ENCODE results near the gene ATE1. TPM values are rescaled to one million over a fixed set of nuclear protein-coding genes. Genes with fewer than 3 reads are reported as not detected.
A peak's percentile ranks its signal among the peaks of the same experiment; 100 is the strongest.

ATE1 gene
- total and polyA plus RNA-seq, 9 donors: 8.9 to 36.6 (median 31.2) TPM

- intact Hi-C loops (cut with DNase I): no loop called here
- DNase-seq: no peak
- H3K4me1 ChIP-seq (ENCODE audit: insufficient read depth): no peaks in the 10 kb centered on the region
- TF ChIP-seq POLR2A (IDR thresholded peaks at IDR 0.05): no peak
- no peak for TF ChIP-seq EP300 (IDR thresholded peaks at IDR 0.05)
- TF ChIP-seq CTCF (IDR thresholded peaks at IDR 0.05): no peak
- no peaks in the 10 kb centered on the region for H3K9me3 ChIP-seq
- H3K36me3 ChIP-seq: no peaks in the 10 kb centered on the region
- no peaks in the 10 kb centered on the region for H3K27me3 ChIP-seq
- H3K27ac ChIP-seq: no peak overlapping the region
- 84 to 89% (median 89%) methylated on average over 5 of the region's 5 CpGs for WGBS, 3 donors
- no peak overlapping the region for H3K4me3 ChIP-seq
Measured at GRCh38 chr10:121891103-121891502, 36.7 kb downstream of the ATE1 start.

GRCh38 chr10:121889212-121889611 lies 38.6 kb downstream of the ATE1 start:
- DNase-seq: no peak
- intact Hi-C loops (cut with DNase I): loop anchor here in 1 of 4 donors (5.0 kb wide), 1 partner anchor 947 kb away; no protein-coding TSS in a partner anchor
- Histone ChIP-seq H3K27me3 (no peaks in the 10 kb centered on the region), H3K9me3 (no peaks in the 10 kb centered on the region), H3K4me3 (no peak overlapping the region), H3K36me3 (no peaks in the 10 kb centered on the region), H3K27ac (no peak overlapping the region), H3K4me1 (ENCODE audit: insufficient read depth) (no peaks in the 10 kb centered on the region)
- TF ChIP-seq POLR2A (IDR thresholded peaks at IDR 0.05) (no peak), EP300 (IDR thresholded peaks at IDR 0.05) (no peak), CTCF (IDR thresholded peaks at IDR 0.05) (no peak)
- WGBS, 3 donors: 68 to 83% (median 80%) methylated on average over 5 of the region's 5 CpGs

- no peaks in the 10 kb centered on the region for H3K36me3 ChIP-seq
- no peak overlapping the region for H3K27ac ChIP-seq
- TF ChIP-seq CTCF (IDR thresholded peaks at IDR 0.05): peak in 2 of 3 donors; percentile 18 to 34
- TF ChIP-seq EP300 (IDR thresholded peaks at IDR 0.05): no peak
- intact Hi-C loops (cut with DNase I): loop anchor here in 1 of 4 donors (5.0 kb wide), 1 partner anchor 945 kb away; no protein-coding TSS in a partner anchor
- 59 to 68% (median 68%) methylated on average over 7 of the region's 7 CpGs for WGBS, 3 donors
- no peaks in the 10 kb centered on the region for H3K27me3 ChIP-seq
- no peak overlapping the region for H3K4me3 ChIP-seq
- peak in 4 of 5 donors; percentile 28 to 45 (median 32) for DNase-seq
- no peaks in the 10 kb centered on the region for H3K4me1 ChIP-seq (ENCODE audit: insufficient read depth)
- no peaks in the 10 kb centered on the region for H3K9me3 ChIP-seq
Measured at GRCh38 chr10:121886997-121887622, 40.7 kb downstream of the ATE1 start.

- no peak for DNase-seq
- Histone ChIP-seq H3K9me3 (no peaks in the 10 kb centered on the region), H3K27ac (no peak overlapping the region), H3K27me3 (no peaks in the 10 kb centered on the region), H3K4me1 (ENCODE audit: insufficient read depth) (no peaks in the 10 kb centered on the region), H3K36me3 (no peaks in the 10 kb centered on the region), H3K4me3 (no peak overlapping the region)
- TF ChIP-seq POLR2A (IDR thresholded peaks at IDR 0.05) (no peak), CTCF (IDR thresholded peaks at IDR 0.05) (no peak), EP300 (IDR thresholded peaks at IDR 0.05) (no peak)
- intact Hi-C loops (cut with DNase I): loop anchor here in 1 of 4 donors (5.0 kb wide), 1 partner anchor 944 kb away; no protein-coding TSS in a partner anchor
- 84 to 94% (median 91%) methylated on average over 5 of the region's 5 CpGs for whole genome bisulfite sequencing, 3 donors
Measured at GRCh38 chr10:121886181-121886580, 41.6 kb downstream of the ATE1 start.
